Hematopoietic multipotent progenitor cell (in vitro differentiated cells): Measurements from ENCODE around the gene IFITM5. TPM values are rescaled to one million over a fixed set of nuclear protein-coding genes. Genes with fewer than 3 reads are reported as not detected.
"Not testable (repeated sequence)": the region's sequence is repeated elsewhere in the genome, so short reads cannot be mapped to it uniquely, and the experiment has no call there.

Experiments
- DNase-seq, 3 donors: peaks; one replicate each; pipeline ENCODE4 v3.0.0-alpha.2; 2011 to 2015; ENCODE audit warnings: low read depth in 2 of 3, low spot score in 2 of 3
- total RNA-seq: library from RNA; depleted of rRNA; stranded (reverse); fragments of >200 nt; gene quantifications from one replicate; pipeline ENCODE4 v1.2.3, GENCODE V29; 2012

The IFITM5 gene
- total RNA-seq = not detected

DNA sequence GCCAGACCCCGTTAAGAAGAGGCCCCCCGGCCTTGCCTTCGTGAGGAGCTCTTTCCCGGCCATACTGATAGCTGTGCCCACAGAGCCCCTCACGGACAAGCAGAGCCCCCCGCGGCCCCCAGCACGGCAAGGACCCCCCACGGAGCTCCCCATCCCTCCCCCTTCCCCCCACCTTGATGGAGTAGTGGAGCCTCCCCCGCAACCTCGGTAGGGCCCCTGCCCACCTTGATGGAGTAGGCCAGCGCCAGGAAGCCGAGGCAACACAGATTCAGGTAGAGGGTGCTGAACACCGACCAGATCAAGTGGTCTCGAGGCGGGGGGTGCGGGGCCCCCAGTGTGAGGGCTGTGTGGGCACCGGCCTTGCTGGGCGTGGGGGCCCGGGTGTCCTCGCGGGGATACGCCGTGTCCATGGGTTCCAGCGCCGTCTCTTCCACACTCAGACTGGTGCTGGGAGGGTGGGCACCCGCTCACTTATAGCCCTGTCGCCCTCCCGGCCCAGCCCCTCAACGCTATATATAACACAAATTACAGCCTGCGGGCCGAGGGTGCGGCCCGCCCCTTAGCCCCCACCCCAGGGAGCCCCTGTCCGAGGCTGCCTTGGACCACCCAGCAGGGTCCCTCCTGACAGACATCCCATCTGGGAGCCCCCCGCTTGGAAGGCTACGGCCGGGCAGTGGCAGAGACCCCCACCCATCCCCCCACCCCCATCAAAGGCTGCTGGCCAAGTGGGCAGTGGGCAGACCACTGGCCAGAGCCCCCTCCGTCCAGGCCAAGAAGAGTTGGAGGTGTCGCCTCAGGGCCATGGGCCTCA is at the start of gene IFITM5:
Gene IFITM5 (minus strand): TSS at position 446 of the 811 bp plus-strand sequence. CDS start 36 bp downstream, at position 410.
- DNase-seq = no peak

DNA sequence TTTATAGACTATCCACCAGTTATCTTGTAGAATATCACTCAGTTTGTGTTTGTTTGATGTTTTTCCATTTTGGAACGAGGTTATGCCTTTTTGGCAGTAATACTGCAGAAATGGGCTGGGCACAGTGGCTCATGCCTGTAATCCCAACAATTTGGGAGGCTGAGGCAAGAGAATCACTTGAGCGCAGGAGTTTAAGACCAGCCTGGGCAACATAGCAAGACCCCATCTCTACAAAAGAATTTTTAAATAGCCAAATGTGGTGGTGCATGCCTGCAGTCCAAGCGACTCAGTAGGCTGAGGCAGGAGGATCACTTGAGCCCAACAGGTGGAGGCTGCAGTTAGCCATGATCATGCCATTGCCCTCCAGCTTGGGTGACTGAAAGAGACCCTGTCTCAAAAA is 47.2 kb upstream of the IFITM5 start:
- DNase-seq = no peak

DNA sequence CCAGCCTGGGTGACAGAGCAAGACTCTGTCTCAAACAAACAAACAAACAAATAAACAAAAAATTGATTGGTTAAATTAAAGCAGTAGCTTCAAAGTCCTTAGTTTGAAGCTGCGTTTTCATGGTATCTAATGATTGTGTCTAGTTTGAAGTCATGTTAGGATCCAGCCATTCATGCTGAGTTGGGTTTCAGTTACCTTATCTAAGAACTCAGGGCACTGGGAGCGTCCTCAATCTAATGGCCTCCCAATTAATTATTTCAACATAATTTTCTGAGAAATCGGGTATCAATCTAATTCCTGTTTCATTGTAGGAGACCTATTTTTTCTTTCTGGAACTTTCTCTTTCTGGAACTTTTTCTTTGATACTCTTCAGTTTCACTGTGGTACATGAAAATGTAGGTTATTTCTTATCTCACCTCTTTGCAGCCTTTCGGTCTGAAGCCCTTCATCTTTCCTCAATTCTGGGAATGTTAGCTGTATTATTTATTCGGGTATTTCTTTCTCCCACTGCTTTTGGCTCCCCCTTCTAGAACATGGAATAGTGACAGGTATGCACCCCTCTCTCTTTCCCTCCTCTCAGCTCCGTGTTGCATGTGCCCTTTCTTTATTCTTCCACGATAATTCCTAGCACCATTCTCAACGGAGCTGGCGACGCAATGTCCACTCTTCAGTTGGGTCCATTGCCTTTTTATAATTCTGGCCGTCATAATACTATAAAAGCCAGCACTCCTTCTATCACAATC is 45.7 kb upstream of the IFITM5 start:
- no peak for DNase-seq

DNA sequence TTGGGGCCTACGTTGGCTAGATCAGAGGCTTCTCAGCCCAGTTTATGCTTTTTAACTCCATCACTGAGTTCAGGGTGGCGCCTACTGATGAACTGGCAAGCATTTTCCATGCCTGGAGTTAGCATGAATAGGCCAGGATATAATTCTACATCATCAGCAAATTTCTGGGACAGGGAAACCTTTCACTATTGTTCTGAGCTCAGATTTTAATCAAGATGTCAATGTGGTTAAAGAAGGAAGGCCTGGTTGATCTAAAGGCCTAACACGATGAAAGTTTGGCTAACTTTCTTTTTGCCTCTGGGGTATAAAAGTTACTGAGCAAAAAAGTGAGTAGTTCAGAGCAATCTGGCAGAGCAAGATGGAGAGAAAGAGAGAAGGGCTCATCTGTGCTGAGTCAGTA is 43.0 kb upstream of the IFITM5 start:
- DNase-seq = no peak

DNA sequence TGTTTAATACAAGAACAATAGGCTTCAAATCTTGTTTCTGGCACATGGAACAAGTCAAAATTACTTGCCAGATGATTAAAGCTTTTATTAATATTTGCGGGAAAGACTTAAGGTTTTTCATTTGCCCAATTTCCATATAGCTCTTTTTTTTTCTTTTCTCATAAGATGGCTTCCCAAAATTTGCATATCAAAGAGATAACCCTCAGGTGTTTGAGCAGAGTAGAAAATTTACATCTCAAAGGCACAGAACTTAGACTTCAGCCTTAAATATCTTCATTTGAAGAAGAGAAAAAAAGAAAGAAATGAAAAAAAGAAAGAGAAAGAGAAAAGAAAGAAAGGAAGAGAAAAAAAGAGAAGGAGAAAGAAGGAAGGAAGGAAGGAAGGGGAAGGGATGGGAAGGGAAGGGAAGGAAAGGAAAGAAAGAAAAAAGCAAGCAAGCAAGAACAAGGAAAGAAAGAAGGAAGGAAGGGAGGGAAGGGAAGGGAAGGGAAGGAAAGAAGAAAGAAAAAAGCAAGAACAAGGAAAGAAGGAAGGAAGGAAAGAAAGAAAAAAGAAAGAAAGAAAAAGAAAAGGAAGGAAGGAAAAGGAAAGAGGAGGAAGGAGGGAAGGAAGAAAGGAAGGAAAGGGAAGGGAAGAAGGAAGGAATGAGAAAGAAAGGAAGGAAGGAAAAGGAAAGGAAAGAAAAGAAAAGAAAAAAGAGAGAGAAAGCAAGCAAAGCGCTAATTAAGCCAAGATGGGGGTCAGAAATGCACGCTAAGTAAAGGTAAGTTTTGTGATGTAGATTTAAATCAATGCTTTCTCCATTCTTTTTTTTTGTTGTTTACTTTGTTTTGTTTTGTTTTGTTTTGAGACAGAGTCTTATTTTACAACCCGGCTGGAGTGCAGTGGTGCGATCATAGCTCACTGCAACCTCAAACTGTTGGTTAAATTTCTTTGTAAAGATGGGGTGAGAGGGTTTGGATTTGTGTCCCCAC is 41.5 kb upstream of the IFITM5 start:
- DNase-seq = no peak

DNA sequence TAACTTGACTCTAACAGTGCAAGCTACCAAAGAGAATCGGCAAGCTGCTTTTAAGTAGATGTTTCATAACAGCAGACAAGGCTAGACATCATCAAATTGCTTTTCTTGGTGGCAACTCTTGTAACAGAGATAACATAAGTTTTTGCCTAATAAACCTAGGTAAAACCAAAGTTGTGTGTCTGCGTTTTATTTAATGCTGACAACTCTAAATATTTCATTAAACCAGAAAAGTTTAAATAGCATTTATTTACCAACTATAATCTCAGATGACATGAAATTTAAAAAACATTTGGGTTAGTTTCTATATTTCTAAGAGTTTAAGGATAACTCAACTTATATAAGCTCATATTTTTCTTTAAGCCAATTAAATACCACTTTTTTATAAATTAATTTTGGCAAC is 40.6 kb upstream of the IFITM5 start:
- DNase-seq = no peak

DNA sequence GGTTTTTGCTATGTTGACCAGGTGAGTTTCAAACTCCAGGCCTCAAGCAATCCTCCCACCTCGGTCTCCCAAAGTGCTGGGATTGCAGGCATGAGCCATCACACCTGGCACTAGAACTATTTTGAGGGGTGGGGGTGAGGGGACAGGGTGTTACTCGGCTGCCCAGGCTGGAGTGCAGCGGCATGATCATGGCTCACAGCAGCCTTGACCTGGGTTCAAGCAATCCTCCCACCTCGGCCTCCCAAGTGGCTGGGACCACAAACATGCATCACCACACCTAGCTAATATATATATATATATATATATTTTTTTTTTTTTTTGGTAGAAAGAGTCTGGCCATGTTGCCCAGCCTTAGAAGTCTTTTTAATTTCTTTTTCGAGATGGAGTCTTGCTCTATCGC is 38.4 kb upstream of the IFITM5 start:
- DNase-seq = no peak

DNA sequence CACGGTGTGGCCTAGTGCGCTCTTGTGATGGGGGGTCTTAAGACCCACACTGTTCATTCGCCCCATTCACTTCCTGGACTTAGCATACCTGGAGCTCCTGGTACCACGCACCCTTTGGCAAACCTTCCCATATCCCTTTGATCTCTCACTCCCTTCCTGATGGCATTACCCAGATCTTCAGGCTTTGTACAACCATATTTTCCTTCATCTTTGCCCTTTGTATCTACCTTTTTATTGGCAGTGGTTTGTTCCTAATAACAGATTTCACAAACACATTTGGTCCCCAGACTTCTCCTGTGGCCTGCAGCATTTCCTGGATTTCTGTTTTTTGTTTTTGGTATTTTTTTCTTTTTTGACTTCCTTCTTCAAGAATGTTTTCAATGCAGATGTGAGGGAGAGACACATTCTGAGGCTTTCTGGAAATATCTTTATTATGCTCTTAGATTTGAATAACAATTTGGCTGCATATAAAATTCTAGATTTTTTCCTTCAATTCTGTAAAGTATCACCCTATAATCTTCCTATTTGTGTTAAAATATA is 37.4 kb upstream of the IFITM5 start:
- no peak for DNase-seq

DNA sequence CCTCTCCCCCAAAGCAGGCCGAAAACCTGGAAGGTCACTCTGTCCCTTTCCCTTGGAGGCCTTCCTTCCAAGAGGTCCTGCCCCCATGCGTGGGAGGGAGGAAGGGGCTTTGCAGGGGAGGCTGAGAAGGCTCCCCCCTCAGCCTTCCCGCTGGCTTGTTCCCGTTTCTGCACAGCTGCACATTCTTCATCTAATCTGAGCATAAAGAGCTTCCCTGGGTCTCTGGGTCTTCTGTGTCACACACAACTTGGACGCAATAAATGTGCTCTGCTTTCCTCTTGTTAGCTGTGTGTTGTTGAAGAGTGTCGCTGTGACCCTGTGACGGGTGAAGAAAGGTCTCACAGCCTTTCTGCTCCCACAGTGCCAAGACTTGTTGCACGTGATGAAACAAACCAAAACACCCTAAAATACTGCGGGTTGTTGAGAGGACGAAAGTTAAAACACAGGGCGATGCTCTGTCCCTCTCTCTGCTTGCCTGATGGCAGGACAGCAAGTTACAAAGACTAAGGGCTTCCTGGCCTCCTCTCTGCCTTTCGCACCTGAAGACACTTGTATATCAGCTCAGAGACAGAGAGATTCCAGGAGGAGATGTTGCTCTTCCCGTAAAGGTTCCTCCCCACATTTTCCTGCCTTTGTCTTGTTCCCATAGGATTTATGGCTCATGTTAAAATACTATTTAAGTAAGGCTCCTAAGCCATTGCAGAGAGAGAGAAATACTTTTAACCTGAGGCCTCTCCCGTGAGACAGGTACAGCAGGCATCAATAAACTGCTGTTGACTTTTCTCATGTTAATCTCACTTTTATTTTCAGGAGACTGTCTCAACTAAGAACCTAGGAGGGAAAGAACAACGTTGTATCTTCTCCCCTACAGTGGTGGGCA is 36.7 kb upstream of the IFITM5 start:
- DNase-seq = peak in 1 of 3 donors; percentile 38

DNA sequence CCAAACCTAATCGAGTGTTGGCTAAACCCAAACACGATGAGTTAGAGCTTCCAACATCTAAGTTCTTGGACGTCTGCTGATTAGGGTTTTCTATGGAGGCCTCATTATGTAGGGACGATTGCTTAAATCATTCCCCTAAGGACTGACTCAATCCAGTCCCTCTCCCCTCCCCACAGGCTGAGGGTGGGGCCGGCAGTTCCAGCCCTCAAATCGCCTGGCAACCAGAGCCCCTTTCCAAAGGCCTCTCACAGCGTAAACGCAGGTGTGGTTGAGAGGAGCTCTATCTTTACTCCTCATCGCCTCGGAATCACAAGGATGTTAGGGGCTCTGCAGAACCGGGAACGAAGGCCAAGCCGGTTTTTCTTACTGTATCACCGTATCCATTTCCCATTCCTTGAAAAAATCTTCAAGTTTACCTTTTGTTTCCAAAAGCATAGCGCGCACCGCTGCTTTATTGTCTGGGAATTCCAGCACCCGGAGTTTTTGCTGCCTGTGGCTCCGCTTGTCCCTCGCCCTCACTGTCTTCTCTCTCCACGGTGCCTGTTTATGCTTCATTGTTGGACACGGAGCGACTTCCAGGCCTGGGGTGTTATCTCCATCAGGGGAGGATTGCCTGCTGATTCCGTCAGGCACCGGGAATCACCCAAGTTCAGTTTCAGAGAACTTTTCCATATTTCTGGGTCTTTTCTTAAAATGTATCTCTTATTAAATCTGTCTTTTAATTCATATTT is 35.1 kb upstream of the IFITM5 start:
- DNase-seq = no peak

DNA sequence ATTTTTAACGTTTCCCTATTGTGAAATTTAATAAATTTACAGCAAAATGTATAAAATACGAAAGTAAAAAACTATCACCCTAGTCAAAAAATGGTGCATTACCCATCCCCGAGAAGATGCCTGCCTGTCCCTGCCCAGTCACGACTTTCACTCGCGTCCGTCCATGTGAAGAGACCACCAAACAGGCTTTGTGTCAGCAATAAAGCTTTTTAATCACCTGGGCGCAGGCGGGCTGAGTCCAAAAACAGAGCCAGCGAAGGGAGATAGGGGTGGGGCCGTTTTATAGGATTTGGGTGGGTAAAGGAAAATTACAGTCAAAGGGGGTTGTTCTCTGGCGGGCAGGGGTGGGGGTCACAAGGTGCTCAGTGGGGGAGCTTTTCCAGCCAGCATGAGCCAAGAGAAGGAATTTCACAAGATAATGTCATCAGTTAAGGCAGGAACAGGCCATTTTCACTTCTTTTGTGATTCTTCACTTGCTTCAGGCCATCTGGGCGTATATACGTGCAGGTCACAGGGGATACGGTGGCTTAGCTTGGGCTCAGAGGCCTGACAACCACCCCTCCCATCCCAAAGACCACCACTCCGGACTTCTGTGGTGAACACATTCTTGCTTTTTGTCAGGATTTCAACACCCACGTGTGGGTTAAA is 34.4 kb upstream of the IFITM5 start:
- DNase-seq = not testable (repeated sequence)

DNA sequence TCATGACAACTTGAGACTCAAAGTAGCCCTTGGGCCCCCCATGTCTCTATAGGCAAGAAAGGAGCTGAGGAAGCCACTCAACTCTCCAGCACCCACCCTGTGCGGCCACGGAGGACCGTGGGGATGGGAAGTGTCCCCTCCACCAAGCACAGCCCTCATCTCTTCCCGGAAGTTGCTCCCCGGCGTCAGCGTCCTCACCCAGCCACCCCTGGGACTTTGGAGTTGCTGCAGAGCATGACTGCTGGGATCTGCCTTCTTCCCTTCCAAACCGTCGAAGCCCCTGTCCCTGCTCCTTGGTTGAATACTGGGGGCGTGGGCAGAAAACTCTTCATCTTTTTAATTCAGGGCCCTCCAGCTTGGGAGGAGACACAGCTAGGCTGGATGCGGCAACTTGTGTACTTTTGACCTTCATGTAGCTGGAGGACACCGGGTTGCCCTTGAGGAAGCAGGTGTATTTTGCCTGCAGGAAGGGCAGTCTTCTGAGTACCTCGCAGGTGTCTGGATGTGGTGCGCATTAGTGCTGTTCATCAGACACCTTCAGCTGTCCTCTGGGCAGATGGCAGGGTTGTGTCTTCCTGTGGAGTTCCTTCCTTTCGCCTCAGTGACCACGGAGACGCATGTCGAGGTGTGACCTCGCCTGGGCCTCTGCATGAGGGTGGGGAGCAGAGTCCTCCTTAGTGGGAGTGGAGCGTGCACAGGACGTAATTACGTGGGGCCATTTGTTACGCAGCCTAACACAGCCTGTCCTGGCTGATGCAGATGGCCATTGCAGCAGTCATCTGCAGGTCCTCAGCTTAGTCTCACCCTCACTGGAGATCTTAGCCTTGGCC is 33.5 kb upstream of the IFITM5 start:
- DNase-seq = no peak

DNA sequence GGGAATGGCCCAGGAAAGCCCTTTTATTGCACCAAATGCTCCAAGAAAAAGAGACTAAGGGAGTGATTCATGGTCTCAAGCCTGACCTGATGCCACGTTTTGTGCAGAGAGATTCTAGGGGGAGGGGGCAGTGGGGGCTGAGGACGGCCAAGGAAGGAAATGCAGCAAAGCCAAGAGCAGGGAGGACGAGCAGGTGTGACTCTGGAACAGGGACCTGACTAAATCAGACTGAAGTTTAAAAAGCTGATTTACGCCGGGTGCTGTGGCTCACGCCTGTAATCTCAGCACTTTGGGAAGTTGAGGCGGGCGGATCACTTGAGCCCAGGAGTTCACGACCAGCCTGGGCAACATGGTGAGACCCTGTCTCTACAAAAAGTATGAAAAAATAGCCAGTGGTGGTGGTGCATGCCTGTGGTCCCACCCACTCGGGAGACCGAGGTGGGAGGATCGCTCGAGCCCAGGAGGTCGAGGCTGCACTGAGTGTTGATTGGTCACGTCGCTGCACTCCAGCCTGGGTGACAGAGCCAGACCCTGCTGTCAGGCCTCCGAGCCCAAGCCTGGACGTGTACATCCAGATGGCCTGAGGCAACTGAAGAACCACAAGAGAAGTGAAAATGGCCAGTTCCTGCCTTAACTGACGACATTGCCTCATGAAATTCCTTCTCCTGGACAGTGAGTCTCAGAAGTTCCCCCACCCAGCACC is 32.2 kb upstream of the IFITM5 start:
- no peak for DNase-seq

DNA sequence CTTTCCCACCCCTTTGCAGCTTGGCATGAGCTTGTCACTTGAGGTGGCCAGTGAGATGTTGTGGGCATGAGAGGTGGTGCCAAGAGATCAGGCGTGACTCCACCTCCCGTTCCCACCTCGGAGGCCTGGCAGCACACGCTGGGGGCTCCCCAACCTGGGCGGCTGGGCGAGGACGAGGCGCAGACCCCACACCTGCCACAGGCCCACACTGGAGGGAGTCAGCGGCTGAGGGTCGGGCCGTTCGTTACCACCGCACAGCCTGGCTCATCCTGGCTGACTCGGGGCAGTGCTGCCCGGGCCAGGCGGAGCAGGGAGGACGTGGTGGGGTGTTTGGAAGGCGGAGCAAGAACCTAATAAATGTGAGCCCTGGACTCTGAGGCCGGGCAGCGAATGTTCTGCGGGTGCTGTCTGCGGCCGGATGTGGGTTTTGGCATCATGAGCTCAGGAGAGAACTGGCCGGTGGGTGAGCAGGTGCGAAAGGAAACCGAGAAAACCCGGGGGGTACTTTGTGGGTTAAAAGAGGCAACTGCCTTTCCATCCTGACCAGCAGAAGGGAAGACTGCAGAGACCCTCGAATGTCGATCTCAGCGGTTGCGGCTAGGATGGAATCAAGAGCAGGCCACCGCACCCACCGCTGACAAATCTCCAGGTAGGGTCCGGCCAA is 31.5 kb upstream of the IFITM5 start:
- DNase-seq = no peak

DNA sequence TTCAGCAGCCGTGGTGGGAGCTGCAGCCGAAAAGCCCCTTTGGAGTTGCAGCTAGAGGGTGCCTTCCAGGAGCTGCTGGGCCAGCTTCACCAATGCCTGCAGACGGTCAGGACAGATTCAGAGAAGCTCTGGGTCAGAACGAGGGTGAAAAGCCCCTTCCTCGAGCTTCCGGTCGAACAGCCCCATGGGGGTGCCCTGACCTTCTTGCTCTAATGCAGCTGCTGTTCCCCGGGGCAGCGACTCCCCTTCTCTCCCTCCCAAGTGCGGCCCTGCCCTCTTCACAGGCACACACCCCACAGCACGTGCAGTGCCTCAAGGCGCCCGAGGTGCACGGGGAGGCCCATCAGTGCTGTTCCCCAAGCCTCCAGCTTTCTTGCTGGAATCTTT is 31.0 kb upstream of the IFITM5 start:
- DNase-seq = no peak

DNA sequence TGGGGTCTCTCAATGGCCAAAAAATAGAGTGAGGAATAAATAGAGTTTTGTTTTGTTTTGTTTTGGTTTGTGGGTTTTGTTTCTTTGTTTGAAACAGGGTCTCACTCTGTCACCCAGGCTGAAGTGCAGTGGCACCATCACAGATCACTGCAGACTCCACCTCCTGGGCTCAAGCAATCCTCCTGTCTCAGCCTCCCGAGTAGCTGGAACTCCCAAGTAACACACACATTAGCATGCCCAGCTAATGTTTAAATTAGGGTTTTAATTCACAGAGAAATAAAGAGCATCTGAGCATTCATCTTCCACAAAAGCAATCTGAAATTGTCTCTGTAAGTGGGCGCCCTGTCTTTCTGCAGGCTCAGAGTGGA is 30.5 kb upstream of the IFITM5 start:
- DNase-seq = no peak
